NCI-H510A (cell line): ENCODE measurements around the gene KRTAP12-4.
"Not testable (repeated sequence)": the region's sequence is repeated elsewhere in the genome, so short reads cannot be mapped to it uniquely, and the experiment has no call there.

ENCODE experiments used
- DNase-seq: peaks from one replicate; lab custom pipeline; 2025; lab: John Stamatoyannopoulos, UW

Gene KRTAP12-4

GRCh38 chr21:44610157-44610843, 44.2 kb downstream of the KRTAP12-4 start:
- not testable (repeated sequence) for DNase-seq

GRCh38 chr21:44609193-44609592, 45.3 kb downstream of the KRTAP12-4 start:
- DNase-seq = no peak

- DNase-seq = no peak
Measured at GRCh38 chr21:44606495-44606894, 48.0 kb downstream of the KRTAP12-4 start.
